DMS53 treated with DMSO at 0.1 percent for 48 hours (cell line): ENCODE data around the gene MCHR1.

Source experiments
- DNase-seq: peaks from one replicate; lab custom pipeline; 2025; ENCODE audit not compliant: unreplicated experiment; lab: John Stamatoyannopoulos, UW

Gene MCHR1

GRCh38 chr22:40723396-40723933 is 44.2 kb downstream of the MCHR1 start:
- DNase-seq = no peak

GRCh38 chr22:40726514-40726913 is 47.2 kb downstream of the MCHR1 start:
- no peak for DNase-seq

GRCh38 chr22:40727070-40727963 is 48.0 kb downstream of the MCHR1 start:
- no peak for DNase-seq

- DNase-seq = no peak
These were observed 48.8 kb downstream of the MCHR1 start for GRCh38 chr22:40727964-40728615.

GRCh38 chr22:40728731-40729189 is 49.5 kb downstream of the MCHR1 start:
- DNase-seq = no peak

- DNase-seq = no peak
These were observed 50.0 kb downstream of the MCHR1 start for GRCh38 chr22:40729284-40729683.
